22Rv1 (cell line): ENCODE data around the gene ARAP1.

Experiments used
- ZFX ChIP-seq: fragments of 450-650 bp; IDR thresholded peaks from 2 replicates; pipeline ENCODE4 v1.6.1; 2017; ENCODE audit warnings: antibody characterized with exemption, borderline replicate concordance
- TF ChIP-seq, protein P1 (sequence below): fragments of 450-650 bp; IDR thresholded peaks from 2 replicates; pipeline ENCODE4 v1.5.1; 2017; ENCODE audit warnings: mild to moderate bottlenecking

- TF ChIP-seq, protein P1, sequence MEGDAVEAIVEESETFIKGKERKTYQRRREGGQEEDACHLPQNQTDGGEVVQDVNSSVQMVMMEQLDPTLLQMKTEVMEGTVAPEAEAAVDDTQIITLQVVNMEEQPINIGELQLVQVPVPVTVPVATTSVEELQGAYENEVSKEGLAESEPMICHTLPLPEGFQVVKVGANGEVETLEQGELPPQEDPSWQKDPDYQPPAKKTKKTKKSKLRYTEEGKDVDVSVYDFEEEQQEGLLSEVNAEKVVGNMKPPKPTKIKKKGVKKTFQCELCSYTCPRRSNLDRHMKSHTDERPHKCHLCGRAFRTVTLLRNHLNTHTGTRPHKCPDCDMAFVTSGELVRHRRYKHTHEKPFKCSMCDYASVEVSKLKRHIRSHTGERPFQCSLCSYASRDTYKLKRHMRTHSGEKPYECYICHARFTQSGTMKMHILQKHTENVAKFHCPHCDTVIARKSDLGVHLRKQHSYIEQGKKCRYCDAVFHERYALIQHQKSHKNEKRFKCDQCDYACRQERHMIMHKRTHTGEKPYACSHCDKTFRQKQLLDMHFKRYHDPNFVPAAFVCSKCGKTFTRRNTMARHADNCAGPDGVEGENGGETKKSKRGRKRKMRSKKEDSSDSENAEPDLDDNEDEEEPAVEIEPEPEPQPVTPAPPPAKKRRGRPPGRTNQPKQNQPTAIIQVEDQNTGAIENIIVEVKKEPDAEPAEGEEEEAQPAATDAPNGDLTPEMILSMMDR, result no peak
- TF ChIP-seq ZFX, result no peak
Measured at GRCh38 chr11:72709478-72710238, 42.5 kb downstream of the ARAP1 start.
